Amniotic epithelial cell (primary cell): Measurements from ENCODE around the gene TXNDC17.
A peak's percentile ranks its signal among the peaks of the same experiment; 100 is the strongest.
"Not testable (repeated sequence)": the region's sequence is repeated elsewhere in the genome, so short reads cannot be mapped to it uniquely, and the experiment has no call there.

Experiments
- DNase-seq: peaks from one replicate; pipeline ENCODE4 v3.0.0-alpha.2; 2010; ENCODE audit warnings: low read depth

Gene TXNDC17

DNA sequence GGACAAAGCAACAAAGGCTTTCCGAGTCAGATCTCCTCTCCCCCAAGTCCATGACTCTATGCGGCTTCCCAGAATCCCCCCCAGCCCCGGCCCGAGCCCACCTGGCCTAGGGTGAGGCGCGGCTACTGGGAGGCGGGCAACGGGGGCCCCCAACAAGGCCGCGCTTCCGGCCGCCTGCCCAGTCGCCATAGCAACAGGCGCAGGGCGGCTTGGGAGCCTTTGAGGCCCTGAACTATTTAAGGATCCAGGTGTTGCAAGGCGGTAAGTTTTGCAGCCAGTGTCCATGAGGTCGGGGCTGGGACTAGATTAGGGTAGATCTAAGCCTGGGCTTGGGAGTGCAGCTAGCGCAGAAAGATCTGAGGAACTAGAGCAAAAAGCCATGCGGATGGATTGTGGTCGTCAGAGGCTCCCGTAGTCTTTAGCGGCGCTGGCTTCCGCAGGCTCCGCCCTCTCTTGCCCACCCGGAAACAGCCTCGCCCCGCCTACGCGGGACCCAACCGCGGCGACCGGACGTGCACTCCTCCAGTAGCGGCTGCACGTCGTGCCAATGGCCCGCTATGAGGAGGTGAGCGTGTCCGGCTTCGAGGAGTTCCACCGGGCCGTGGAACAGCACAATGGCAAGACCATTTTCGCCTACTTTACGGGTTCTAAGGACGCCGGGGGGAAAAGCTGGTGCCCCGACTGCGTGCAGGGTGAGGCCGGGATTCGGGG is at the start of gene TXNDC17, which contains the start of gene KIAA0753:
Gene TXNDC17 (plus strand): TSS at position 525 of the 711 bp plus-strand sequence. CDS start 23 bp downstream, at position 548.
Gene KIAA0753 (minus strand): TSS at position 176 of the 711 bp plus-strand sequence. CDS start 5,608 bp downstream, outside the sequence.
- peak; percentile 86 for DNase-seq

DNA sequence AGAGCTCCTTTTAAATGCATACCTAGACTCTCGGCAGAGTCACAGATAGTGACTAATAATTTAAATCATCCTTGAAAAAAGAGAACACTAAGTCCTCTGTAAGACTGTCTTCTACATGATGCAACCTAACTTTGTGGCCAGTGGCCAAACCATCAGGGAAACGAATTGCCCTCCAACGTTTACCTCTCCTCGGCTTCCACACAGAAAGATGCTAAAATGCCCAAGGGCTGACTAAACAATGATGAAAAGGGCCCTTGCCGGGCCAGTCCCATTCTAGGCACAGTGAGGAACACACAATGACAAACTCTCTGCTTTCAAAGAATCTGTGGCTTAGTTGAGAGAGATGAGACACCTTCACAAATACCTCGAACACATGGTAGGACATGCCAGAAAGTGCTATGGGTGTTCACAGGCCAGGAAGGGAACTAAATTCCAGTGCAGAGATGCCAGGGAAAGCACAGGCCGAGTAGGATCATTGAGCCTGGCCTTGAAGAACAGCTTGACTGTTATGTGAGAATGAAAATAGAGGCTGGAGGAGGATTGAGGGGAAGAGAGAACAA is 49.2 kb upstream of the TXNDC17 start:
- DNase-seq, result peak; percentile 93

DNA sequence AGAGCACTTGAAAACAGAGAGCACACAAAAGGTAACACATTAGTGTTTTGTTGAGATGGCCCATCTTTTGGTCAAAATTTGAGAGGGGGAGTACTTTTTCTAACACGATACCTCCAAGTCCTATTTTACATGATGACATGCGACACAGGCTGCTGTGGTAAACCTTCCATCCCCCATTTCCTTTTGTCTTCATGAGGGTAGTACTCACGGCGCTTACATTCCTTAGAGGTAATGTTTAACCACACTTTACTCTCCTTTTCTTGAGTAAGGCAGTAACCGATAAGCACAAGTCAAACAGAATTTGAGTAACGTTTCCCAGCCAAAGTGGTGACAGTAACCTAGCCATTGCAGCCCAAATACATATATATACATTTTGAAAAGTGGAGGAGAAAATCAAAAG is 48.7 kb upstream of the TXNDC17 start:
- peak; percentile 56 for DNase-seq

DNA sequence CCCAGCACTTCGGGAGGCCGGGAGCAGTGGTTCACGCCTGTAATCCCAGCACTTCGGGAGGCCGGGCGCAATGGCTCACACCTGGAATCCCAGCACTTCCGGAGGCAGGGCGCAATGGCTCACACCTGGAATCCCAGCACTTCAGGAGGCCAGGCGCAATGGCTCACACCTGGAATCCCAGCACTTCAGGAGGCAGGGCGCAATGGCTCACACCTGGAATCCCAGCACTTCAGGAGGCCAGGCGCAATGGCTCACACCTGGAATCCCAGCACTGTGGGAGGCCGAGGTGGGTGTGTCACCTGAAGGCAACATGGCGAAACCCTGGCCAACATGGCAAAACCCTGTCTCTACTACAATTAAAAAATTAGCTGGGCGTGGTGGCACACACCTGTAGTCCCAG is 47.5 kb upstream of the TXNDC17 start:
- DNase-seq, result not testable (repeated sequence)

DNA sequence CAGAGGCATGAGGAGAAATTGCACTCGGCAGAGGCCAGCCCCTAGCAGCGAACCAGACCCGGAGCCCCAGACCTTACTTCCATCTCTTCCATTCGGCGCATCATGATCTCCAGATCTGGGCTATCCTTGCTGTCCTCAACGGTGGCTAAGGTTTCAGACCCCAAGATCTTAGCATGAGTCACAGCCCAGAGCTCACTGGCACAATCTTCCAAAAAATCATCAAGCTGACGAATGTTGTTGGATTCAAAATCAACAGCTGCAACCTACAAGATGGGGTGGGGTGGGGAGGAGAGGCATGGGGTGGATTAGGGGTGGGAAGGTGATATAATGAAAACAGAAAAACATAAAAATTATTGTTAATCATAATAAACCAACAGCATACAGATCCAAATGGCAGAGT is 44.8 kb upstream of the TXNDC17 start:
- no peak for DNase-seq

DNA sequence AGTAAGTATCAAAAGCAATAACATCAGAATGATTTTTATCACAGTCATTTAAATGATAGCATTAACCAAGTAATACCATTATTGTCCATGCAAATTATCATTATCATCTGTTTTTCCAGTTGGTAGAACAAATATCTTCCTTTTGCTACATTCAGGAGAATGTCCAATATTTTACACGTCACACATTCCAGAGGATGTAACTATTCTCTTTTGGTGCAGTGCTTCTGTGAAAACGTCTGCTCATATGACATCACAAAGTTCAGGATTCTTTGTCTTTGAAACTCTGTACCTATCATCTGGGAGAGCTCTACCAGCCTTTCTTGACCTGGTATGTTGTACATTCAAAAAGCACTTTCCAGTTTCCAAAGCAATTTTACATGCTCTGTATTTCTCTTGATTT is 44.3 kb upstream of the TXNDC17 start:
- no peak for DNase-seq

DNA sequence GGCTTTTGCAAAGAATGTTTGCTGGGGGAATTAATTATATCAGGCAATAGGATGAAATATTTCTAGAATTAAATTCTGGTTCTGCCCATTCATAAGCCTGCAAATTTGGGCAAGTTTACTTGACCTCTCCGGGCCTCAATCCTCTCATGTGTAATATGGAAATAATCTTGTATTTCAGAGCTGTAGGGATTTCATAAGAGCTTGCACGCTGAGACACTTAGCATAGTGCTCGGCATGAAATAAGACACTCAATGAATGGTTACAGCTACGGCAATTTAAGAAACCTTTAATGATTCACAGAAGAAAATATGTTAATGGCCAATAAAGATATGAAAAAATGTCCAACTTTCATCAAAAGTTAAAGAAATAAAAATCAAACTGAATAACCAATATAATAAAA is 43.9 kb upstream of the TXNDC17 start:
- no peak for DNase-seq

DNA sequence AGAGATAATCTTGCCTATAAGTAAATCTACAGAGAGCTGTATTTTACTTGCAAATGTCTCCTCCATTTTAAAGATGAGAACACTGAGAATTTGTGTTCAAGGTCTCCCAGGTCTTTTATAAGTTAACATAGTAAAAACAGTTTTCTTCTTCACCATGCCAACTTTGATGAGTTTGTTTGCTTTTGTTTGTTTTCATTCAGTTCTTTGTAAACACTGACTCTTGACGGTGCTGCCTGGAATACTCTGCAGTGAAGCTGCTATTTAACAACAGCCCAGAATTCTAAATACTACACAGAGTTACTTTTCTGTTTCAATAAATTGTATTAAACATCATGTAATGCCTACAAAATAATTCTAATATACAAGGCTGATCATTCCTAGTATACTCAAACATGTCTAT is 43.1 kb upstream of the TXNDC17 start:
- DNase-seq, result no peak

DNA sequence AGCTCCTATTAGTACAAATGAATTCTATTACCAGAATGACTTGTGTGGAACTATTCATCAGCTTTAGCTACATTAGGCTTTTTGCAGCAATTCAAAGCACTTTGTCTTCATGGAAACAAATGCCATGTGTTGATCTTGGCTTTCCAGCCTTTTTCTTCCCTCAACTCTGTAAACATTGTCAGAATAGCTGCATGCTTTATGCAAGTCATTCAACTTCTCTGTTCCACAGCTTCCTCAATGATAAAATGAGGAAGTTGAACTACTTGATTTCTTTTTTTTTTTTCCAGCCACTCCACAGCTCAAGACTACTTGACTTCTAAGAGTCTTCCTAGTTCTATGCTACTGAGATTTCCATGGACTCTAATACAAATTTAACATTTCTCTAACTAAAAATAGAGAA is 41.5 kb upstream of the TXNDC17 start:
- DNase-seq, result no peak

DNA sequence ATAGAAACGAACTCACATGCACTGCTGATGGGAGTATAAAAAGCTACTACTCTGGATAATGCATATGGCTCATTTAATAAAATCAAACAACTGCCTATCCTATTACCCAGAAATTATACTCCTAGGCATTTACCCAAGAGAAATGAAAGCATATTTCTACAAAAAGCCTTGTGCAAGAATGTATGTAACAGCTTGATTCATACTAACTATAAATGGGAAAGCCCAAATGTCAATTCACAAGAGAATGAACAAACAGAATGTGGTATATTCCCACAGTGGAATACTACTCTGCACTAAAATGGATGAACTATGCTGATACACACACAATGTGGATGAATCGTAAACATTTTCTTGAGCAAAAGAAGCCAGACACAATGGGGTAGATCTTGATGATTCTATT is 38.7 kb upstream of the TXNDC17 start:
- DNase-seq, result no peak

DNA sequence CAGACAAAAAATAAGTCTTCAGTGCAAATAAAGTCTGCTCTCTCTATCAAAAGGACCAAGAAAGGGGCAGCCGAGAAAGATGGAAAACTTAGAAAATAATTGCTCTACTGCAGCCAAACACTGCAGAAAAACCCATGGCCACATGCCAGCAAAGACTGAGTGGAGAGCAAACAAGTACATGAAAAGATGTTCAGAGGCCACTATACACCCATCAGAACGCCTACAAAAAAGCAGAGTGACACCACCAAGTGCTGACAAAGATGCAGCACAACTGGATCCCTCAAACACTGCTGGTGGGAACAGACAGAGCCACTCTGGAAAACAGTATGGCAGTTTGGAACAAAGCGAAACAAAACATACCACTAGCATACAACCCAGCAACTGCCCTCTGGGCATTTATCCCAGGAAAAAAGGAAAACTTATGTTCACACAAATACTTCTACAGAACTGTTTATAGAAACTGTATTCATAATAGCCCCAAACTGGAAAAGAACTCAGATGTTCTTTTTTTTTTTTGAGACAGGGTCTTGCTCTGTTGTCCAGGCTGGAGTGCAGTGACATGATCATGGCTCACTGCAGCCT is 37.0 kb upstream of the TXNDC17 start:
- no peak for DNase-seq

DNA sequence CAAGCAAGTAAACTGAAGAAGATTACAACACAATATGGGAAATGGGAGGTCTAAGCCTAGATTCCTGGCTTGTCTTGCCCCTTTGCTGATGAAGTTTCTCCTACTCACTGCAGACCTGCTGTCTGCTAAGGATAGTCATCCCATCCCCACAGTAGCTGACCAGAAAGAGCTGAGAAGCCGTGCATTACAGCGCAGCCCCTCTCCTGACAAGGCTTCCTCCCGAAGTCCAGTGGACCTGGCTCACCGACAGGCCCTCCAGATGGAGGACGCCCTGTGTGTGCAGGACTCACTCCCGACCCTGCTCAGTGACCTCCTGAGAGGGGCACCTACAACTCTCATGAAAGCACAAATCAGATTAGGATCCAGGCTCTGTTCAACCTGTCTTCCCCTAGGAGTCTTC is 35.7 kb upstream of the TXNDC17 start:
- DNase-seq, result no peak

DNA sequence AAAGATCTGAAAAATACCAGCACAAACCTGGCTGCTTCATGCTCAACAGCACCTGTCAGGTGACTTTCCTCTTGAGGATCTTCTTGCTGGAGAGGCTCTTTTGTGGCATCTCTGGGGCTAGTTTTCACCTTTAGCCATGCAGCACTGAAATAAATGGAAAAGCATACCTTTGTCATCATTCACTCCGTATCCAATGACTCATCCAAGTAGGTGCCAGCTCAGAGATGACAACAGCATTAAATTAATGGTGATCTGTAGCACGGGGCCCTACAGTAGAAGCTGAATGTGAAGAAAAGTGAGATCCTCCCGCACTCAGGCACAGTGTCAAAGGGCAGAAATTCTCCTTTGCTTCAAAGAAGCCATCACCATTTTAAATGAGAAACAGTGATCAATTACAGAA is 32.5 kb upstream of the TXNDC17 start:
- DNase-seq, result peak; percentile 27

DNA sequence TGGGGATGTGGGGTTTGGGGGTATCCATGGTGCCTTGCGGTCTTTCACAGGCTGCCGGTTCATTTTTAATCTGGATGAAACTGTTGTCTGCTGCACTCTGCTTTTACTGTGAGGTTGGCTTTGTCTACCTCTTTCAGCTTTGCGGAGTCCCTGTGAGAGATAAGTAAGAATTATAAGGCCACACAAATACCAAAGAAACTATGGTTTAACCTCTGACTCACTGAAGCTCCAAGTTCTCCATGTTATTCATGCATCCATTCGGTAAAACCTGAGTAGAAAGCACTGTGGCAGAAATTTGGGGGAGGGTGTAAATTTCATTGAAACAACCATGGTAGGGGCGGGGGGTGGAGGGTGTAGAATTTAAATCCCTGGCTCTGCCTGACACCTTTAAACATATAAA is 30.8 kb upstream of the TXNDC17 start:
- DNase-seq, result peak; percentile 22

DNA sequence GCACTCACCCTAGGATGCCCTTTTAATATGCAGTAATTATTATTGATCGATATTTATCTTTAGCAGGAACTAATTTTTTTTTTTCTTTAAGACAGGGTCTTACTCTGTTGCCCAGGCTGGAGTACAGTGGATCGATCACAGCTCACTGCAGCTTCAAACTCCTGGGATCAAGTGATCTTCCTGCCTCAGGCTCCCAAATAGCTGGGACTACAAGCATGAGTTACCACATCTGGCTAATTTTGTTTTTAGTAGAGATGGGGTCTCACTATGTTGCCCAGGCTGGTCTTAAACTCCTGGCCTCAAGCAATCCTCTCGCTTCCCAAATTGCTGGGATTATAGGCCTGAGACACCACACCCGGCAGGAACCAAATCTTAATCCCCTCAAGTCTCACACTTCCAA is 29.6 kb upstream of the TXNDC17 start:
- no peak for DNase-seq

DNA sequence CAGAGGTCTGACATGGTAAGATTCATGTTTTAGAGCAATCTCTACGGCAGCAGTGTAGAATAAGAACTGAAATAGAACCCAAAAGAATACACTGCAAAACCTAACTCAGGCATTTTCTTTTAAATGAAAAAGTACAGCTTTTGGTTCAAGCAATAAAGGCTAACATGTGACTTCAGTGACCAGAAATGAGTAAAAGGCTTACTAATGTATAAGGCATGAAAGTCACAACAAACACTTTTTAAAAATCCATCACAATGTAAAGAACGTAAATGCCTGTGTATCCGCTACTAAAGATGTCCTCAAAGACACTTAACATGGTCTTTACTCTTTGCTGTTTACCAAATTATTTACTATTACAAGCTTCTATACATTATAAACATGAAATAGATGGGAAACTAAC is 16.9 kb upstream of the TXNDC17 start:
- DNase-seq, result no peak

DNA sequence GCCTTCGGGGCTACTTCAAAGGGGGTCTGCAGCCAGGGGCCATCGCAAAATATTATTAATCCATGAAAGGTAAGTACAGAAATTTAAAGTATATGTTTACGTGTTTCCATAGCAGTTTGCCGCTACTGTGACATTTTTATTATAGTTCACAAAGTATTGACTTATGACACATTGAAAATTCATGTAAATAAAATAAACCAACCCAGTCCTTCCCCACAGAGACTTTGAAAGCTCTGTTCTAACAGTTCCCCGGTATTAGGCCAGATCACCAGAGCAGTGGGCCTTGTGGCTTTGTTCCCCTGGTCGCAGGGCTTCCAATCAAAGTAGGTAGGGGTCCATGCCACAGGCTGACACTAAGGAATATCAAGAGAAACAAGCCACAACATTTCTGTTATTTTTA is 14.2 kb upstream of the TXNDC17 start:
- DNase-seq, result no peak

DNA sequence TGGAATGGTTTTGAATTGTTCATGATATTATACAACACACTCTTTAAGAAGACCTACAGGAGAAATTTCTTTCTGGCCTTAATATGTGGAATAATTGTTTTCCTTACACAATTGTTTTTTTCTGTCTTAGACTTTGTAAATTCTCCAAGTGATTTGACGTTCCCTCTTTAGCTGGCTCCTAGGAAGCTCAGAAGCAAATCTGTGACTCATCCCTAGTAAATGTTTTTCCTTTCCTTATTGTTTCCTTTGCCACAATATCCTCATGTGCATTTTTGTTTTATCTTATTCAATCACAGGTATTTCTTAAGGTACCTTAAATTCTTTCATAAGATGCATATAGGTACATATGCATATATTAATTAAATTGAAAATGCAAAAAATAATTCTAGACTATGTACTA is 13.8 kb upstream of the TXNDC17 start:
- no peak for DNase-seq

DNA sequence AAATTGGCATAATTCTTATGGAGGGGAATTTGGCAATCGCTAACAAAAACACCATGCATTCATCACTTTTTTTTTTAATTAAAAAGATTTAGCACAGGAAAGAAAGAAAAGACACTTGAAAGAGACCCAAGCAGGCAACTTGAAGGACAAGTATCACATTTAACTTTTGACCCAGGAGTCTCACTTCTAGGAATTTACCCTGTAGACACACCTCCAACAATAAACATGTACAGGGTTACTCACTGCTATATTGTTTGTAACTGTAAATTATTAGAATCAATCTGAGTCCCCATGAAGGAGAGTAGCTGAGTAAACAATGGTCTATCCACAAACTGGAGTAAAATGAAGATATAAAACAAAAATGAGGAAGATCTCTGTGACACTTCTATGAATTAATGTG is 10.5 kb upstream of the TXNDC17 start:
- DNase-seq, result no peak

DNA sequence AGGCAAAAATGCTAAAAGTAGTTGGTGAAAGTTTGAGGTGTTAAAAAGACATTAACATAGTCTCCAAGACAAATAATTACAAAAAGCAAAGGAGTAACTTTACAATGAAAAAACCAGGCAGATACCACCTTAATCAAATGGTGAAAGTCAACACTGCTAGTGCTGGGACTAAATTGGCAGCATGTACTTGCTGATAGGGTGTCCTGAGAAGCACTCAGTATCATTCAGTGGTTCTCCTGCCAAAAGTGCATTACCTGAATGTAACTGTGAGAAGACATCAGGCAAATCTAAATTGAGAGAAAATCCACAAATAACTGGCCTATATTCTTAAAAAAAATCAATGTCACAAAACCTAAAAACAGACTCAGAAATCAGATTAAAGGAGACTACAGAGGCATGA is 8.3 kb upstream of the TXNDC17 start:
- DNase-seq, result no peak

DNA sequence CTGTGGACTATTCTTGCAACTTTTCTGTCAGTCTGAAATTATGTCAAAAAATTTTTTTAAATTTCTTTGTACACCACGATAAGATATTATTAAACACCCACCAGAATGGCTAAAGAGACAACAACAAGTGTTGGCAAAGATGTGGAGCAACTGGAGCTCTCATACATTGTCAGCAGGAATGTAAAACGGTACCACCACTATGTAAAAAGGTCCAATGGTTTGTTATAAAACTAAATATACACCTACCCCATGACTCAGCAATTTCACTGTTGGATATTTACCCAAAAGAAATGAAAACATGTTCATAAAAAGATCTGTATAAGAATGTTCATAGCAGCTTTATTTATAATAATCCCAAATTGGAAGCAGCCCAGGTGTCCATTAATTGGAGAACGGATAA is 7.6 kb upstream of the TXNDC17 start:
- DNase-seq, result no peak

DNA sequence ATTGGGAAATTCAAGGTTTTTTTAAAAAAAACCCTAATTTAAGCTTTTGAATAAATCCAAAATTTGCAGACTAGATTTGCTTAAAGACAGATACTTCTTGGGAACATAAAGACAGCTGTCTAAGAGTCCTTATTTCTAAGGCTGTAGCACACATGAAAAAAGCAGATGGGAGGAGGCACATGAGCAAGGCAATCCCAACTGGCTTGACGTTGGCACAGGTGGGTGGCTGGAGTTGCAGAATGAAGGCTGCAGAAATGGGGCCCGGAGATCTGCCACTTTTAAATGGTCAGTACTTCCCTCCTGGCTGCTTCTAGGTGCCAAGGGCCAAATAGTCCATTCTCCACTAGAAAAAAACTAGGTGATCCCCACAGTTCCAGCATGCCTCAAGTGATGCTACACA is 4.8 kb upstream of the TXNDC17 start:
- DNase-seq, result no peak

DNA sequence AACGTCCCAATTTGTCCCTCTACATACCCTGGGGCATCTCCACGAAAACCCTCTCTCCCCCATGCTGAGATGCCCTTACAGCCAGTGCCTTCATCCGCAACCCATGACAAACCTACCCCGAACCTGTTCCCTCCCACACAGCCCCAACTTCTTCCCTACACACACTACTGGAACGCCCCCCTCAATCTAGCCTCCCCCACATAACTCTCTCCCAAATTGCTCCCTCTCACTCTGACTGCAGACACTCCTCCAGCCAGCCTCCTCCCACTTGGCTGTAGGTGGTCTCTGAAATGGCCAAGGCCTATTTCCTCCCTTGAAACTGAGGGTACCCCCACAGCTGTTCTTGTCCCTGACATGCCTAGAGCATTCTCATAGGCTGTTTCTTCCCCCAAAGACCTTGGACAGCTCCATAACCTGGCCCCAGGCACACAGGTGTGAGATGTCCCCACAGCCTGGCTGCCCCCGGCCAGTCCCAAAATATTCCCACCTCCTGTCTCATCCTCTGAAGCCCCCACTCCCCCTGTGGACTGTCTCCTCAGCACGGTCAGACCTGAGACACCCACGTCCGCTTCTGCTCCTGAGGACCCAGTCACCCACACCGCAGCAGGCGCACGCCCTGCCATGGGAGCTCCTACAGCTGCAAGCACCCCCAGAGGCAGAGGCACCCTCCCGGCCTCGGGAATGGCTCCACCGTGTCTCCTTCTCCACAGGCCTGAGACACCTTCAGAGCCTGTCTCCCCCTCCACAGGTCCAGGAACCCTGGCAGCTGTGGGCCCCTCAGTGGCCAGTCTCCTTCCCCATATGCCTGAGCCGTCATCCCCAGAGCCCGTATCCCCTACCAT is 4.0 kb upstream of the TXNDC17 start:
- no peak for DNase-seq
